CD4-positive, alpha-beta T cell (primary cell): ENCODE data around the gene STEAP3. TPM values are rescaled to one million over a fixed set of nuclear protein-coding genes. Genes with fewer than 3 reads are reported as not detected.

Source experiments
- ATAC-seq: fragments of 200-7000 bp; cut with Tn5 transposase; one replicate; pipeline ENCODE4 v1.10.0; 2022; ENCODE audit warnings: mild to moderate bottlenecking; ENCODE audit not compliant: poor library complexity
- CTCF ChIA-PET: fragments of 350-600 bp; sonication (Branson Sonifier 250); formaldehyde crosslinking; loops from one replicate; lab custom pipeline; 2021; ENCODE audit warnings: antibody characterized with exemption, inconsistent platforms; lab: Charles Lee
- POLR2A ChIA-PET: fragments of 350-600 bp; sonication (Branson Sonifier 250); formaldehyde crosslinking; loops from one replicate; lab custom pipeline; 2021; ENCODE audit warnings: antibody characterized with exemption, inconsistent platforms; lab: Charles Lee
- DNase-seq, 14 experiments: peaks; one replicate each; pipeline ENCODE4 v3.0.0-alpha.2; 2013 to 2020; ENCODE audit warnings: mixed read lengths in 2 of 14
- H3K27ac ChIP-seq, 2 donors: one replicate each; pipeline versions ENCODE4 v1.5.1 to v1.7.0; 2013; ENCODE audit warnings: low read length in 2 of 2, low read depth in 1 of 2, mild to moderate bottlenecking in 1 of 2
- H3K27me3 ChIP-seq, 2 experiments: 1 replicate in 1 of 2; 2 replicates in 1 of 2; pipeline versions ENCODE4 v1.6.1 to v1.7.0; 2013; ENCODE audit warnings: low read length in 2 of 2, control low read depth in 1 of 2, mild to moderate bottlenecking in 1 of 2, moderate library complexity in 1 of 2; ENCODE audit not compliant: insufficient read depth in 2 of 2, control insufficient read depth in 1 of 2
- H3K36me3 ChIP-seq: one replicate; pipeline ENCODE4 v1.6.1; 2013; ENCODE audit warnings: low read length, control low read depth; ENCODE audit not compliant: insufficient read depth
- H3K4me1 ChIP-seq: one replicate; pipeline ENCODE4 v1.6.1; 2013; ENCODE audit warnings: low read length, control low read depth; ENCODE audit not compliant: insufficient read depth
- H3K4me3 ChIP-seq: one replicate; pipeline ENCODE4 v1.5.1; 2013; ENCODE audit warnings: mild to moderate bottlenecking, low read length, moderate library complexity
- H3K9me3 ChIP-seq, 2 experiments: 1 replicate in 1 of 2; 2 replicates in 1 of 2; pipeline versions ENCODE4 v1.6.1 to v1.7.0; 2013; ENCODE audit warnings: low read length in 2 of 2, mild to moderate bottlenecking in 2 of 2, control low read depth in 1 of 2, moderate library complexity in 1 of 2; ENCODE audit not compliant: control insufficient read depth in 1 of 2, insufficient read depth in 1 of 2
- H3K27ac Mint-ChIP-seq: one replicate; pipeline ENCODE4 v1.8.0; 2020; ENCODE audit warnings: mixed read lengths
- H3K27me3 Mint-ChIP-seq: one replicate; pipeline ENCODE4 v1.8.0; 2021; ENCODE audit warnings: mixed read lengths
- H3K36me3 Mint-ChIP-seq: one replicate; pipeline ENCODE4 v1.8.0; 2021; ENCODE audit warnings: low read depth, mixed read lengths
- H3K4me1 Mint-ChIP-seq: one replicate; pipeline ENCODE4 v1.8.0; 2021; ENCODE audit warnings: low read depth, mixed read lengths
- H3K4me3 Mint-ChIP-seq: one replicate; pipeline ENCODE4 v1.8.0; 2020; ENCODE audit warnings: mild to moderate bottlenecking, mixed read lengths
- H3K9me3 Mint-ChIP-seq: one replicate; pipeline ENCODE4 v1.8.0; 2020; ENCODE audit warnings: mixed read lengths
- CTCF ChIP-seq: fragments of 200-600 bp; IDR thresholded peaks from one replicate; pipeline ENCODE4 v1.8.0; 2022; ENCODE audit warnings: antibody characterized with exemption, mild to moderate bottlenecking
- intact Hi-C, 2 experiments: fragments of 100-400 bp; cut with DNase I in 1 of 2; cut with micrococcal nuclease in 1 of 2; formaldehyde crosslinking; loops; one replicate each; pipeline versions ENCODE4 v1.15.1 to v1.9.0; 2023 to 2025; cut with DNase I, micrococcal nuclease
- total RNA-seq, 174 experiments: library from RNA in 2 of 174; stranded (reverse) in 2 of 174; gene quantifications; one replicate each; pipeline ENCODE4 v1.2.3 and lab custom pipeline; 2021 to 2026

The STEAP3 gene
- total RNA-seq, 2 experiments from 2014 or later, result not detected

DNA sequence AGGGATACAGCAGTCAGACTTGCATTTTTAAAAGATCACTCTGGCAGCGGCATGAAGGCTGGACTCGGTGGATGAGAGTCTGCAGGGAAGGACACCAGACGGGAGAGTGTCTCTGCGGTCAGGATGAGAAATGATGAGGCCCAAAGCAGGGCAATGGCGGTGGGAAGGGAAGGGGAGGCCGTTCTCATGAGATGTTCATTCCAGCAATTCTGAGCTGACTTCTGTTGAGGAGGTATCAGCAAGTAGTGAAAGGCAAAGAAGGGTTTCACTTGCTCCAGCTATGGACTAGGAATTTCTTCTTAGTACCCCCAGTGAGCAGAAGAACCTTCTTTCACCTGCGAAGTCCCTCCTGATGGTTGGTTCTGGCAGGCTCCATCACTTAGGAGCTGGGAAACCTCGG lies 63.0 kb downstream of the STEAP3 start:
- Mint-ChIP-seq H3K9me3 (no peaks in the 10 kb centered on the region), H3K36me3 (peaks cover 4% of the 10 kb centered on the region), H3K4me3 (no peak overlapping the region), H3K27me3 (no peaks in the 10 kb centered on the region), H3K27ac (no peak overlapping the region), H3K4me1 (no peaks in the 10 kb centered on the region)
- no peaks in the 10 kb centered on the region for H3K9me3 ChIP-seq
- H3K4me1 ChIP-seq, result peaks cover 4% of the 10 kb centered on the region
- H3K27ac ChIP-seq, result no peak overlapping the region
- no peaks in the 10 kb centered on the region for H3K36me3 ChIP-seq
- CTCF ChIA-PET, result no interaction called here
- ATAC-seq (no peak), DNase-seq (no peak)
- intact Hi-C loops, result no loop called here
- no peaks in the 10 kb centered on the region for H3K27me3 ChIP-seq
- POLR2A ChIA-PET, result no interaction called here
- no peak for TF ChIP-seq CTCF
- no peak overlapping the region for H3K4me3 ChIP-seq

- ChIA-PET POLR2A (no interaction called here), CTCF (no interaction called here)
- Mint-ChIP-seq H3K4me3 (no peak overlapping the region), H3K27me3 (no peaks in the 10 kb centered on the region), H3K9me3 (no peaks in the 10 kb centered on the region), H3K4me1 (no peaks in the 10 kb centered on the region), H3K36me3 (peaks cover 4% of the 10 kb centered on the region), H3K27ac (no peak overlapping the region)
- DNase-seq, result no peak
- intact Hi-C loops, result no loop called here
- no peaks in the 10 kb centered on the region for H3K4me1 ChIP-seq
- ATAC-seq, result no peak
- H3K27ac ChIP-seq, result no peak overlapping the region
- TF ChIP-seq CTCF, result no peak
- H3K36me3 ChIP-seq, result no peaks in the 10 kb centered on the region
- H3K4me3 ChIP-seq, result no peak overlapping the region
- no peaks in the 10 kb centered on the region for H3K9me3 ChIP-seq
- H3K27me3 ChIP-seq, result no peaks in the 10 kb centered on the region
These were observed 64.9 kb downstream of the STEAP3 start for GRCh38 chr2:119288576-119288975.

- no peak overlapping the region for H3K4me3 Mint-ChIP-seq
- no peaks in the 10 kb centered on the region for H3K9me3 Mint-ChIP-seq
- POLR2A ChIA-PET, result no interaction called here
- intact Hi-C loops, result no loop called here
- H3K36me3 Mint-ChIP-seq, result peaks cover 4% of the 10 kb centered on the region
- Histone ChIP-seq H3K27me3 (no peaks in the 10 kb centered on the region), H3K27ac (no peak overlapping the region), H3K4me3 (no peak overlapping the region), H3K4me1 (no peaks in the 10 kb centered on the region), H3K36me3 (no peaks in the 10 kb centered on the region), H3K9me3 (no peaks in the 10 kb centered on the region)
- DNase-seq (no peak), ATAC-seq (no peak)
- TF ChIP-seq CTCF, result no peak
- H3K27me3 Mint-ChIP-seq, result no peaks in the 10 kb centered on the region
- H3K4me1 Mint-ChIP-seq, result no peaks in the 10 kb centered on the region
- CTCF ChIA-PET, result no interaction called here
- H3K27ac Mint-ChIP-seq, result no peak overlapping the region
These were observed 65.5 kb downstream of the STEAP3 start for GRCh38 chr2:119289093-119289492.
